PC-9 (cell line): ENCODE data around the gene KRIT1. TPM values are rescaled to one million over a fixed set of nuclear protein-coding genes. Genes with fewer than 3 reads are reported as not detected.
"Not testable (repeated sequence)": the region's sequence is repeated elsewhere in the genome, so short reads cannot be mapped to it uniquely, and the experiment has no call there.

Experiments used
- BruUV-seq: library from RNA; stranded (reverse); fragments of 400-500 nt; replicated peaks from 2 replicates; lab custom pipeline; 2021; lab: Mats Ljungman, UMichigan
- CTCF ChIA-PET: fragments of 300-600 bp; sonication (Branson Sonifier 250); formaldehyde crosslinking; loops from one replicate; lab custom pipeline; 2022; ENCODE audit warnings: antibody characterized with exemption; lab: Charles Lee
- POLR2A ChIA-PET: fragments of 300-600 bp; sonication (Branson Sonifier 250); formaldehyde crosslinking; loops from one replicate; lab custom pipeline; 2022; ENCODE audit warnings: antibody characterized with exemption; ENCODE audit not compliant: unreplicated experiment; lab: Charles Lee
- DNase-seq, 2 experiments: peaks; one replicate each; pipeline versions ENCODE4 v3.0.0 to v3.0.0-alpha.2; 2015 to 2022; ENCODE audit warnings: mixed read lengths in 1 of 2
- H2AFZ ChIP-seq: fragments of 200-600 bp; sonication (generic); 2 replicates; pipeline ENCODE4 v1.8.1; 2017; ENCODE audit warnings: antibody characterized with exemption
- H3F3A ChIP-seq: fragments of 200-600 bp; sonication (generic); 2 replicates; pipeline ENCODE4 v1.8.1; 2017; ENCODE audit warnings: antibody characterized with exemption, mild to moderate bottlenecking, low read depth; ENCODE audit not compliant: insufficient read depth
- H3K27ac ChIP-seq: fragments of 200-600 bp; sonication (generic); 2 replicates; pipeline ENCODE4 v1.6.1; 2016; ENCODE audit warnings: mixed run types
- H3K27me3 ChIP-seq: fragments of 200-600 bp; sonication (generic); 2 replicates; pipeline ENCODE4 v1.6.1; 2016; ENCODE audit warnings: low read depth, mixed run types; ENCODE audit not compliant: insufficient read depth
- H3K36me3 ChIP-seq: fragments of 200-600 bp; sonication (generic); 2 replicates; pipeline ENCODE4 v1.6.1; 2016; ENCODE audit warnings: low read depth, mixed run types
- H3K4me1 ChIP-seq: fragments of 200-600 bp; sonication (generic); replicated peaks from 2 replicates; pipeline ENCODE4 v1.6.1; 2016; ENCODE audit warnings: mixed run types; ENCODE audit not compliant: insufficient read depth
- H3K4me2 ChIP-seq: fragments of 200-600 bp; sonication (generic); 2 replicates; pipeline ENCODE4 v1.6.1; 2017; ENCODE audit warnings: mixed run types
- H3K4me3 ChIP-seq: fragments of 200-600 bp; sonication (generic); 2 replicates; pipeline ENCODE4 v1.6.1; 2016; ENCODE audit warnings: mixed run types
- H3K79me2 ChIP-seq: fragments of 200-600 bp; sonication (generic); 2 replicates; pipeline ENCODE4 v1.6.1; 2017; ENCODE audit warnings: low read depth, mixed run types
- H3K9me2 ChIP-seq: fragments of 200-600 bp; sonication (generic); 2 replicates; pipeline ENCODE4 v1.8.1; 2017; ENCODE audit warnings: mild to moderate bottlenecking; ENCODE audit not compliant: insufficient read depth
- H3K9me3 ChIP-seq: fragments of 200-600 bp; sonication (generic); 2 replicates; pipeline ENCODE4 v1.8.1; 2016; ENCODE audit warnings: low read depth; ENCODE audit not compliant: insufficient read depth
- H4K20me1 ChIP-seq: fragments of 200-600 bp; sonication (generic); 2 replicates; pipeline ENCODE4 v1.8.1; 2017; ENCODE audit not compliant: insufficient read depth
- EZH2 ChIP-seq: fragments of 200-600 bp; sonication (generic); IDR thresholded peaks from 2 replicates; pipeline ENCODE4 v1.8.0; 2017; ENCODE audit warnings: antibody characterized with exemption, low read depth
- intact Hi-C: fragments of 100-400 bp; cut with micrococcal nuclease; formaldehyde crosslinking; loops from one replicate; pipeline ENCODE4 v1.10.0; 2022; ENCODE audit not compliant: unreplicated experiment
- total RNA-seq: library from RNA; stranded (reverse); gene quantifications from 2 replicates; pipeline ENCODE4 v1.2.3, GENCODE V29; 2021
- TF ChIP-seq, protein P1 (sequence below): fragments of 200-600 bp; sonication (generic); conservative IDR thresholded peaks from 2 replicates; pipeline ENCODE4 v1.6.1; 2017; ENCODE audit warnings: mixed run types, antibody characterized with exemption, mild to moderate bottlenecking, moderate library complexity

Gene KRIT1
- total RNA-seq, 1 experiment from 2014 or later = 52.6 TPM

DNA sequence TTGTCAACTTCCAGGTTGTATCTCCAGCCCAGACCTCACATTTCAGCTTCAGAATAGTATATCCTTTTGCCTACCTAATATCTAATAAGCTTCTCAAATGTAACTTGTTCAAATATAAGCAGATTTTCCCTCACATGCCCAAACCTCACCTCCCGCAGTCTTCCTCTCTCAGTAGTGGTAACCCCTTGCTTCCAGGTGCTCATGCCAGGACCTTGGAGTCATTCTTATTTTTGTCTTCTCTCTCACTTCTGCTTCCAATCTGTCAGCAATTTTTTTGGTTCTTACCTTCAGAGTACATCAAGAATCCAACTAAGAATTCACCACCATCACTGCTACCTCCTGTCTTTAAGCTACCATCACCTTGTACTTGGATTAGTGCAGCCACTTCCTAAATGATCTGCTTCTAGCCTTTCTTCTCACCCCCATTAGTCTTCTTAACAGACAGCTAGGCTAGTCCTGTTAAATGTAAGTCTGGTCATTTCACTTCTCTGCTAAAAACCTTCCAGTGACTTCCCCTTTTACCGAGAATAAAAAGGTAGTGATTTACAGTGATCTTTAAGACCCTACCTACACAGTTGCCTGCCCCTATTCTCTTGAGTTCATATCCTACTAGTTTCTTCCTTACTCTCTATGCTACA lies 14.0 kb upstream of the KRIT1 start:
- BruUV-seq = TSS peak; percentile 90
- H3F3A ChIP-seq = peaks cover 23% of the 10 kb centered on the region
- no peaks in the 10 kb centered on the region for H3K27me3 ChIP-seq
- ChIA-PET CTCF (no interaction called here), POLR2A (interaction anchor here (0.6 to 0.7 kb wide), 3 partner anchors 8 to 250 kb away, joined by 3 to 5 read pairs (median 4); no protein-coding TSS in a partner anchor)
- H3K4me3 ChIP-seq = peak overlapping the region; percentile 36; the same call in 1 of the 2 replicates
- peak overlapping the region; percentile 97 for H3K27ac ChIP-seq
- peak overlapping the region; percentile 66; the same call in 1 of the 2 replicates for H2AFZ ChIP-seq
- peaks cover 21% of the 10 kb centered on the region for H3K36me3 ChIP-seq
- H4K20me1 ChIP-seq = no peaks in the 10 kb centered on the region; the same call in 1 of the 2 replicates
- H3K4me1 ChIP-seq = peaks cover 28% of the 10 kb centered on the region
- H3K9me3 ChIP-seq = peaks cover 9% of the 10 kb centered on the region
- H3K9me2 ChIP-seq = peaks cover 4% of the 10 kb centered on the region
- H3K4me2 ChIP-seq = peak overlapping the region; percentile 75
- TF ChIP-seq, protein P1, sequence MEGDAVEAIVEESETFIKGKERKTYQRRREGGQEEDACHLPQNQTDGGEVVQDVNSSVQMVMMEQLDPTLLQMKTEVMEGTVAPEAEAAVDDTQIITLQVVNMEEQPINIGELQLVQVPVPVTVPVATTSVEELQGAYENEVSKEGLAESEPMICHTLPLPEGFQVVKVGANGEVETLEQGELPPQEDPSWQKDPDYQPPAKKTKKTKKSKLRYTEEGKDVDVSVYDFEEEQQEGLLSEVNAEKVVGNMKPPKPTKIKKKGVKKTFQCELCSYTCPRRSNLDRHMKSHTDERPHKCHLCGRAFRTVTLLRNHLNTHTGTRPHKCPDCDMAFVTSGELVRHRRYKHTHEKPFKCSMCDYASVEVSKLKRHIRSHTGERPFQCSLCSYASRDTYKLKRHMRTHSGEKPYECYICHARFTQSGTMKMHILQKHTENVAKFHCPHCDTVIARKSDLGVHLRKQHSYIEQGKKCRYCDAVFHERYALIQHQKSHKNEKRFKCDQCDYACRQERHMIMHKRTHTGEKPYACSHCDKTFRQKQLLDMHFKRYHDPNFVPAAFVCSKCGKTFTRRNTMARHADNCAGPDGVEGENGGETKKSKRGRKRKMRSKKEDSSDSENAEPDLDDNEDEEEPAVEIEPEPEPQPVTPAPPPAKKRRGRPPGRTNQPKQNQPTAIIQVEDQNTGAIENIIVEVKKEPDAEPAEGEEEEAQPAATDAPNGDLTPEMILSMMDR = no peak
- TF ChIP-seq EZH2 = no peak
- peaks cover 85% of the 10 kb centered on the region for H3K79me2 ChIP-seq
- intact Hi-C loops = loop anchor here (1.0 kb wide), 1 partner anchor 14 kb away; the partner anchor contains the start of genes ANKIB1 and KRIT1
- no peak for DNase-seq

GRCh38 chr7:92259062-92259461 lies 13.3 kb upstream of the KRIT1 start:
- no peak for DNase-seq
- POLR2A ChIA-PET = no interaction called here
- TF ChIP-seq EZH2 = no peak
- TF ChIP-seq, protein P1 = no peak
- H4K20me1 ChIP-seq = no peaks in the 10 kb centered on the region; the same call in 1 of the 2 replicates
- CTCF ChIA-PET = no interaction called here
- peaks cover 28% of the 10 kb centered on the region for H3K4me1 ChIP-seq
- no peak overlapping the region for H2AFZ ChIP-seq
- no TSS peak for BruUV-seq
- peaks cover 85% of the 10 kb centered on the region for H3K79me2 ChIP-seq
- H3K27ac ChIP-seq = peak overlapping the region; percentile 97
- peaks cover 14% of the 10 kb centered on the region for H3K9me3 ChIP-seq
- H3K9me2 ChIP-seq = peaks cover 4% of the 10 kb centered on the region
- intact Hi-C loops = no loop called here
- H3K27me3 ChIP-seq = no peaks in the 10 kb centered on the region
- H3K4me3 ChIP-seq = no peak overlapping the region
- H3F3A ChIP-seq = peaks cover 23% of the 10 kb centered on the region
- peaks cover 20% of the 10 kb centered on the region for H3K36me3 ChIP-seq
- H3K4me2 ChIP-seq = peak overlapping the region; percentile 75; the same call in 1 of the 2 replicates

DNA sequence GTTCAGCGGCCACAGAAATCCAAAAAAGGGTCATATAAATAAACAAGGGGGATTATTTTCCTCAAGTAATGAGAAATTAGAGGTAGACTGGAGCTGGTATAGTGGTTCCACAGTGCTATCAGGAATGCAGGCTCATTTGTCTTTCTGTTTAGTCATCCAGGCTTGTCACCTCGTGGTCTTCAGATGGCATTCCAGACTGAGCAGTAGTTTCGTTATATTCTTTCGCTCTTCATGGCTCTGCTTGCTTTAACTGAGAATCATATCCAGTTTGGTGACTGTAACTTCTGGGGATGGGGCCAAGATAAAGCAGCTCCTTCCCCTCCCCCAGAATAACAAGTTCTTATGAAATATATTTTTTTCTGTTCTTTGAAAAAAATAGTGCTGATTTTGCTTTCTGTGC lies 9.6 kb upstream of the KRIT1 start:
- no TSS peak for BruUV-seq
- CTCF ChIA-PET = no interaction called here

DNA sequence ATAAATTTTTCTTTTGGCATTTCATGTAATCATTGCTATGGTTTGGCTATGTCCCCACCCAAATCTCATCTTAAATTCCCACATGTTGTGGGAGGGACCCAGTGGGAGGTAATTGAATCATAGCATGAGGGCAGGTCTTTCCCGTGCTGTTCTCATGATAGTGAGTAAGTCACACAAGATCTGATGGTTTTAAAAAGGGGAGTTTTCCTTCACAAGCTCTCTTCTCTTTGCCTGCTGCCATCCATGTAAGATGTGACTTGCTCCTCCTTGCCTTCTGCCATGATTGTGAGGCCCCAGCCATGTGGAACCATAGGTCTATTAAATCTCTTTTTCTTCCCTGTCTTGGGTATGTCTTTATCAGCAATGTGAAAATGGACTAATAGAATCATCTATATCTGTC lies 9.1 kb upstream of the KRIT1 start:
- H3K9me3 ChIP-seq, H4K20me1 ChIP-seq, H3K4me3 ChIP-seq, H3K4me2 ChIP-seq, BruUV-seq, H3K36me3 ChIP-seq, DNase-seq, H3K27me3 ChIP-seq, CTCF ChIA-PET, intact Hi-C loops, H2AFZ ChIP-seq, H3K9me2 ChIP-seq: not testable (repeated sequence)
- H3K27ac ChIP-seq = peak overlapping the region; percentile 23
- peaks cover 12% of the 10 kb centered on the region for H3F3A ChIP-seq
- peaks cover 95% of the 10 kb centered on the region for H3K79me2 ChIP-seq
- peaks cover 11% of the 10 kb centered on the region for H3K4me1 ChIP-seq
- POLR2A ChIA-PET = interaction anchor here (0.5 to 0.6 kb wide), 3 partner anchors 9 to 509 kb away, joined by 3 to 4 read pairs (median 3); partner anchors contain the start of genes ANKIB1 and KRIT1

More for the DNA sequence above, 9.6 kb upstream of the KRIT1 start:
- H3K4me3 ChIP-seq = no peak overlapping the region; the same call in 1 of the 2 replicates
- H4K20me1 ChIP-seq = no peaks in the 10 kb centered on the region
- intact Hi-C loops = no loop called here
- peak; percentile 30 to 56 for DNase-seq
- peaks cover 4% of the 10 kb centered on the region; the same call in 1 of the 2 replicates for H3K9me2 ChIP-seq
- no peak for TF ChIP-seq EZH2
- TF ChIP-seq, protein P1 = no peak
- H3K9me3 ChIP-seq = peaks cover 7% of the 10 kb centered on the region; the same call in 1 of the 2 replicates
- H3F3A ChIP-seq = peaks cover 16% of the 10 kb centered on the region
- no peaks in the 10 kb centered on the region for H3K27me3 ChIP-seq
- POLR2A ChIA-PET = interaction anchor here (0.5 to 0.6 kb wide), 3 partner anchors 9 to 508 kb away, joined by 3 to 4 read pairs (median 3); partner anchors contain the start of genes ANKIB1 and KRIT1
- peaks cover 92% of the 10 kb centered on the region for H3K79me2 ChIP-seq
- H3K36me3 ChIP-seq = peaks cover 7% of the 10 kb centered on the region
- peak overlapping the region; percentile 23 for H3K27ac ChIP-seq
- no peak overlapping the region for H2AFZ ChIP-seq
- H3K4me2 ChIP-seq = no peak overlapping the region
- H3K4me1 ChIP-seq = peaks cover 16% of the 10 kb centered on the region
